HepG2 (cell line): ENCODE data around the gene MUC22. TPM values are rescaled to one million over a fixed set of nuclear protein-coding genes. Genes with fewer than 3 reads are reported as not detected.

ENCODE experiments used
- ATAC-seq: fragments of 200-7000 bp; cut with Tn5 transposase; 3 replicates; pipeline ENCODE4 v1.9.1; 2020; ENCODE audit warnings: mild to moderate bottlenecking, moderate library complexity
- BruUV-seq: library from RNA; stranded (reverse); fragments of 400-500 nt; replicated peaks from 2 replicates; lab custom pipeline; 2021; lab: Mats Ljungman, UMichigan
- CTCF ChIA-PET: fragments of 300-600 bp; formaldehyde crosslinking; extraction: SDS; loops from one replicate; lab custom pipeline; 2021; ENCODE audit warnings: low total read pairs, inconsistent platforms, low intra/inter-chr PET ratio; lab: Yijun Ruan, JAX
- POLR2A ChIA-PET: fragments of 350-600 bp; sonication (Branson Sonifier 250); formaldehyde crosslinking; loops from one replicate; lab custom pipeline; 2020; ENCODE audit warnings: antibody characterized with exemption, inconsistent platforms; lab: Yijun Ruan, JAX
- DNase-seq: peaks from one replicate; pipeline ENCODE4 v3.0.0-alpha.2; 2015; ENCODE audit warnings: low spot score
- FAIRE-seq: peaks from 3 replicates; lab custom pipeline; 2011; peaks lifted over from hg19 to GRCh38; lab: Jason Lieb, UNC
- H2AFZ ChIP-seq: one replicate; pipeline ENCODE4 v1.6.1; 2011; ENCODE audit warnings: low read length, inconsistent platforms
- H3K27ac ChIP-seq: fragments of 300-600 bp; 3 replicates; pipeline ENCODE4 v1.8.0; 2011; ENCODE audit warnings: mixed run types, mild to moderate bottlenecking, mixed read lengths, low read length, inconsistent platforms; ENCODE audit not compliant: insufficient read depth; ENCODE audit errors: extremely low read length
- H3K27me3 ChIP-seq, 2 experiments: fragments of 200-600 bp in 1 of 2; 2 replicates in 1 of 2; 3 replicates in 1 of 2; pipeline versions ENCODE4 v1.6.0 to v1.8.0; 2011; ENCODE audit warnings: low read length in 2 of 2, mild to moderate bottlenecking in 2 of 2, moderate library complexity in 2 of 2, inconsistent platforms in 1 of 2; ENCODE audit not compliant: insufficient read depth in 2 of 2, control insufficient read depth in 1 of 2
- H3K36me3 ChIP-seq, 2 experiments: fragments of 200-600 bp in 1 of 2; replicated peaks in 1 of 2; 2 replicates in 1 of 2; 3 replicates in 1 of 2; pipeline versions ENCODE4 v1.5.1 to v1.8.0; 2011; ENCODE audit warnings: low read length in 2 of 2, inconsistent platforms in 1 of 2; ENCODE audit not compliant: insufficient read depth in 2 of 2, control insufficient read depth in 1 of 2
- H3K4me1 ChIP-seq: 2 replicates; pipeline ENCODE4 v1.5.1; 2012; ENCODE audit warnings: low read length, inconsistent platforms; ENCODE audit not compliant: insufficient read depth
- H3K4me2 ChIP-seq: 2 replicates; pipeline ENCODE4 v1.6.0; 2011; ENCODE audit warnings: low read depth, low read length, inconsistent platforms
- H3K4me3 ChIP-seq, 3 experiments: fragments of 200-600 bp in 1 of 3; sonication (generic), shearing (Covaris generic) in 1 of 3; replicated peaks in 1 of 3; 2 replicates each; pipeline ENCODE4 v1.5.1; 2011 to 2016; ENCODE audit warnings: low read length in 3 of 3, inconsistent platforms in 2 of 3, low read depth in 2 of 3, mild to moderate bottlenecking in 2 of 3, control low read depth in 1 of 3, mixed read lengths in 1 of 3; ENCODE audit not compliant: insufficient read depth in 1 of 3
- H3K79me2 ChIP-seq: one replicate; pipeline ENCODE4 v1.6.1; 2011; ENCODE audit warnings: low read length, inconsistent platforms; ENCODE audit not compliant: insufficient read depth
- H3K9ac ChIP-seq: 2 replicates; pipeline ENCODE4 v1.6.0; 2011; ENCODE audit warnings: mild to moderate bottlenecking, low read depth, low read length, inconsistent platforms; ENCODE audit not compliant: insufficient read depth
- H3K9me3 ChIP-seq: 2 replicates; pipeline ENCODE4 v1.5.1; 2012; ENCODE audit warnings: mild to moderate bottlenecking, low read length
- H4K20me1 ChIP-seq: 2 replicates; pipeline ENCODE4 v1.6.0; 2011; ENCODE audit warnings: inconsistent platforms, mild to moderate bottlenecking, low read length, moderate library complexity; ENCODE audit not compliant: insufficient read depth
- GMEB2 ChIP-seq: IDR thresholded peaks from 2 replicates; pipeline ENCODE4 v1.6.1; 2016; ENCODE audit warnings: missing biosample characterization, missing genetic modification reagents, low read depth
- MEIS1 ChIP-seq: sonication (generic); formaldehyde crosslinking; IDR thresholded peaks from 2 replicates; pipeline ENCODE4 v1.9.0; 2021; ENCODE audit warnings: mild to moderate bottlenecking, missing genetic modification reagents, moderate library complexity, borderline replicate concordance
- PTBP1 ChIP-seq: fragments of 200-400 bp; formaldehyde crosslinking; IDR thresholded peaks from 2 replicates; pipeline ENCODE4 v1.6.1; 2018; ENCODE audit warnings: low read length, low read depth; ENCODE audit not compliant: poor library complexity, severe bottlenecking
- SIN3A ChIP-seq: IDR thresholded peaks from 2 replicates; pipeline ENCODE4 v1.6.1; 2011; ENCODE audit warnings: low read depth, mild to moderate bottlenecking, control low read depth, low read length, borderline replicate concordance
- TEF ChIP-seq: sonication (generic); formaldehyde crosslinking; IDR thresholded peaks from 2 replicates; pipeline ENCODE4 v1.5.0; 2020; ENCODE audit warnings: missing genetic modification reagents
- ZNF224 ChIP-seq: sonication (generic); formaldehyde crosslinking; IDR thresholded peaks from 2 replicates; pipeline ENCODE4 v1.5.0; 2020; ENCODE audit warnings: mild to moderate bottlenecking, missing genetic modification reagents
- ZNF282 ChIP-seq: fragments of 450-650 bp; IDR thresholded peaks from 2 replicates; pipeline ENCODE4 v1.6.1; 2018; ENCODE audit not compliant: partially characterized antibody
- whole genome bisulfite sequencing: methylation state at CpG from one replicate; pipeline ENCODE4 v1.1.6; 2017; ENCODE audit warnings: low lambda C conversion rate; 5-methylcytosine and 5-hydroxymethylcytosine counted together
- in situ Hi-C: cut with HindIII; loops from 2 replicates; pipeline ENCODE4 v1.10.0; 2017; ENCODE audit warnings: low pct_unique_long_range_greater_than_20kb; ENCODE audit not compliant: extremely low pct_ligation_motif_present
- intact Hi-C: fragments of 100-400 bp; cut with micrococcal nuclease; formaldehyde crosslinking; loops from one replicate; pipeline ENCODE4 v1.10.0; 2022; ENCODE audit not compliant: unreplicated experiment
- polyA plus RNA-seq, 8 experiments: library from polyadenylated mRNA; depleted of rRNA in 3 of 8; stranded (reverse) in 7 of 8; unstranded in 1 of 8; fragments of >200 nt; fragmentation: Illumina TruSeq in 4 of 8; extraction: Trizol in 4 of 8; gene quantifications; 2 replicates each; pipeline versions ENCODE4 v1.2.1 to v1.2.3, GENCODE V29; 2011 to 2016; ENCODE audit warnings: low read depth in 4 of 8, missing spikeins in 1 of 8, mixed read lengths in 1 of 8; ENCODE audit not compliant: insufficient read depth in 1 of 8
- total RNA-seq, 5 experiments: library from RNA; depleted of rRNA; stranded (reverse); fragments of >200 nt; fragmentation: Illumina TruSeq; extraction: Trizol; gene quantifications; 2 replicates each; pipeline ENCODE4 v1.2.3, GENCODE V29; 2016; ENCODE audit warnings: low read depth in 1 of 5
- TF ChIP-seq, protein P1 (sequence below), 2 experiments: sonication (generic) in 1 of 2; formaldehyde crosslinking in 1 of 2; IDR thresholded peaks; 2 replicates each; pipeline versions ENCODE4 v1.4.0 to v1.6.1; 2018 to 2020; ENCODE audit warnings: missing genetic modification reagents in 2 of 2, borderline replicate concordance in 1 of 2, low read depth in 1 of 2, mild to moderate bottlenecking in 1 of 2, missing biosample characterization in 1 of 2
- TF ChIP-seq, protein P2 (sequence below): IDR thresholded peaks from 2 replicates; pipeline ENCODE4 v1.6.1; 2016; ENCODE audit warnings: low read depth, borderline replicate concordance

MUC22 gene
- total and polyA plus RNA-seq, 2 of the 13 experiments (the other 11 are each of a cell fraction or from before 2014, with no cell fraction given) = not detected

- no peak for ATAC-seq
- no peak overlapping the region for H3K9ac ChIP-seq
- CTCF ChIA-PET = no interaction called here
- POLR2A ChIA-PET = no interaction called here
- no peak for FAIRE-seq
- no TSS peak for BruUV-seq
- no peak for DNase-seq
- WGBS = 18% methylated on average over 2 of the region's 2 CpGs
- TF ChIP-seq ZNF282 (no peak), GMEB2 (CRISPR knock-in tag) (no peak), TEF (CRISPR knock-in tag) (no peak), PTBP1 (no peak), MEIS1 (CRISPR knock-in tag) (no peak), ZNF224 (CRISPR knock-in tag) (no peak), SIN3A (no peak)
- TF ChIP-seq, protein P1, sequence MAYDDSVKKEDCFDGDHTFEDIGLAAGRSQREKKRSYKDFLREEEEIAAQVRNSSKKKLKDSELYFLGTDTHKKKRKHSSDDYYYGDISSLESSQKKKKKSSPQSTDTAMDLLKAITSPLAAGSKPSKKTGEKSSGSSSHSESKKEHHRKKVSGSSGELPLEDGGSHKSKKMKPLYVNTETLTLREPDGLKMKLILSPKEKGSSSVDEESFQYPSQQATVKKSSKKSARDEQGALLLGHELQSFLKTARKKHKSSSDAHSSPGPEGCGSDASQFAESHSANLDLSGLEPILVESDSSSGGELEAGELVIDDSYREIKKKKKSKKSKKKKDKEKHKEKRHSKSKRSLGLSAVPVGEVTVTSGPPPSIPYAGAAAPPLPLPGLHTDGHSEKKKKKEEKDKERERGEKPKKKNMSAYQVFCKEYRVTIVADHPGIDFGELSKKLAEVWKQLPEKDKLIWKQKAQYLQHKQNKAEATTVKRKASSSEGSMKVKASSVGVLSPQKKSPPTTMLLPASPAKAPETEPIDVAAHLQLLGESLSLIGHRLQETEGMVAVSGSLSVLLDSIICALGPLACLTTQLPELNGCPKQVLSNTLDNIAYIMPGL (CRISPR knock-in tag; IDR thresholded peaks at IDR 0.05; ENCODE audit: borderline replicate concordance in 1 of 2, low read depth in 1 of 2) = no peak
- TF ChIP-seq, protein P2, sequence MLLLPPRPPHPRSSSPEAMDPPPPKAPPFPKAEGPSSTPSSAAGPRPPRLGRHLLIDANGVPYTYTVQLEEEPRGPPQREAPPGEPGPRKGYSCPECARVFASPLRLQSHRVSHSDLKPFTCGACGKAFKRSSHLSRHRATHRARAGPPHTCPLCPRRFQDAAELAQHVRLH (CRISPR knock-in tag) = no peak
- no peak overlapping the region for H3K27ac ChIP-seq
- no peak overlapping the region for H3K4me2 ChIP-seq
- H3K4me1 ChIP-seq = no peaks in the 10 kb centered on the region
- peaks cover 0 to 4% of the 10 kb centered on the region in 2 experiments; a peak in 2 of 5 replicates for H3K27me3 ChIP-seq
- no peak overlapping the region for H3K4me3 ChIP-seq
- in situ Hi-C loops = no loop called here
- no peak overlapping the region for H2AFZ ChIP-seq
- intact Hi-C loops = no loop called here
- H4K20me1 ChIP-seq = no peaks in the 10 kb centered on the region
- no peaks in the 10 kb centered on the region for H3K79me2 ChIP-seq
- H3K9me3 ChIP-seq = no peaks in the 10 kb centered on the region
- H3K36me3 ChIP-seq = no peaks in the 10 kb centered on the region
These were observed 7.8 kb upstream of the MUC22 start for GRCh38 chr6:31002471-31002870.
